Putamen (tissue), 1 donor: ENCODE results near the gene RAPGEF6.

Source experiments
- DNase-seq: peaks from one replicate; pipeline ENCODE4 v3.0.0-alpha.2; 2016; ENCODE audit warnings: low spot score

Gene RAPGEF6

DNA sequence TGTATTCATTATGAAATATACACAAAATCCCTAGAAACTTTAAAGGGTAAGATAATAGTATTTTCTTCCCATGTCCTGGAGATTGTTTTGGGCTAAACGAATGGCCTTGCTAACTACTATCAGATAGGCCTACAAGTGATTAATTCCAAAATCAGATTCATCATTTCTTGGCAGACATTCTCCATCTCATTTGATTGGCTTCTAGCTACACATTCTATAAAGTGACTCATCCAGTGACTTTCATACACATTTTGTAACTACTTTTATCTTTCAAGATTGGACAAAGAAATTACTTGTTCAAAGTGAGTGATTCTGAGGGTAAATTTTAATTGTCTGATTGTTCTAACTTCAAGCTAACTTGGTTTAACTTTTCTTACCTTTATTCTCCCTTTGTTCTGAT, 93.3 kb downstream of the RAPGEF6 start:
- DNase-seq, result no peak

DNA sequence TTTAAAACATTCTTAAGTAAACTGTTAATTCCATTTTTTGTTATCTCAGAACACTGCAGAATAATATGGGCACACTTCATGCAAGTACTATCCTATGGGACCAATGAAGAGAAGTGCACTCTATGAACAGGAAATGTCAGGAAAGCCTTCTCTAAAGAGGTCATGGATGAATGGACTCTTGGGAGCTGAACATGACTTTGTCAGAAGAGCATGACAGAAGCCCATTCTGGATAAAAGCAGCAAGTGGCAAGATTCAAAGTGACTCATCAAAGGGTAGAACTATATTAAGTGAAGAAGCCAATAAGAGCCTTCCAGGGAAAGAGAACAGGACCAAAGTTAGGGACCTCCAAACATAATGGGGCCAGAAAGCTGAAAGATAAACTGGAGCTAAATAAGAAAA, 94.0 kb downstream of the RAPGEF6 start:
- no peak for DNase-seq

DNA sequence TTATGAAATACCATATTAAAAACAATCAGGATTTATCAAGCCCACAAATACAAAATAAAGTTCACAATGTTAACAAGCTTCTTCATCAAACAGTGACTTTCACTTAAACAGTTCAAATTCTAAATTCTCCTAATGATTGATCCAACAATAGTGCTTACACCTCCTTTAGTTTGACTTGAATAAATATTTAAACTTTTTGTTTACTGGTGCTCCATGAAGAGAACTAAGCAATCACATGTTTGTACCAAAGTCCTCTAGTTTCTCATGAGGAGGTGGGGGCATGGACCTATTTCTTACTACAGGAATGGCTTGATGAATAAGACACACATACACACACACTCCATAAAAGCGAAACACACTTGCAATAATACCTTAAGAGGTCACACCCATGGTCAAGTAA, 95.8 kb downstream of the RAPGEF6 start:
- no peak for DNase-seq

DNA sequence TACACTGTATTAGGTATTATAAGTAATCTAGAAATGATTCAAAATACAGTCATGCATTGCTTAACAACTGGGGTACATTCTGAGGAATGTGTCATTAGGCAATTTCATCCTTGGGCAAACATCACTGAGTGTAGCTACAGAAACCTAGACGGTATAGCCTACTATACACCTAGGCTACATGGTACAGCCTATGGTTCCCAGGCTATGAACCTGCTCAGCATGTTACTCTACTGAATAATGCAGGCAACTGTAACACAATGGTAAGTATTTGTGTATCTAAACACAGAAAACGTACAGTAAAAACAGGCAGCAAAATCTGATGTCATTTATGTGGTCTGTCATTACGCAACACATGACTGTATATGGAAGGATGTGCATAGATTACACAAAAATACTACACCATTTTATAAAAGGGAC, 96.8 kb downstream of the RAPGEF6 start:
- no peak for DNase-seq

DNA sequence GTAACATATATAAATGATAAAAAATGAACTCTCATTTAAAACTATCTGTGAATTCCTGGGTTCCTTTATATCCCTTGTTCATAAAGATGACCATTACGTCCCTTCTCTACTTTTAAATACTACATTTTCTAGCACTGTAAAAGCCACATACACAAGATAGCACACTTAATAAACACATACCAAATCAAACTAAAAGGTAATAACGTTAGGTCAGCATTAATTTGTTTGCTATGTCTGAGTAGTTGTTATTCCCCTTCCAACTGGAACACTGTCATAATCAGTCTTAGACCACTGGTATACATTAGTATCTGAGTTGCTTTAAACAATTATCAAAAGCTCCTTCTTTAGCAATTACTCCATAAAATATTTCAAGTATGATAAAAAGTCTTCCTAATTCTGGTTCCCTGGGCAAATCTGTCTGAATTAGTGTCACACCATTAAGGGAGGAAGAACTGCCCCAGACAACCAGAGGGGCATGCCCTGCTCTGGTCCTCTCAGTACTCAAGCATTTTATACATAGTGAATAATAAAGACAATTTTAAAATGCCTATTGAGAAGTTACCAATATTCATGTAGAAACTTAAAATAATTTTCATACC, 98.1 kb downstream of the RAPGEF6 start:
- no peak for DNase-seq

DNA sequence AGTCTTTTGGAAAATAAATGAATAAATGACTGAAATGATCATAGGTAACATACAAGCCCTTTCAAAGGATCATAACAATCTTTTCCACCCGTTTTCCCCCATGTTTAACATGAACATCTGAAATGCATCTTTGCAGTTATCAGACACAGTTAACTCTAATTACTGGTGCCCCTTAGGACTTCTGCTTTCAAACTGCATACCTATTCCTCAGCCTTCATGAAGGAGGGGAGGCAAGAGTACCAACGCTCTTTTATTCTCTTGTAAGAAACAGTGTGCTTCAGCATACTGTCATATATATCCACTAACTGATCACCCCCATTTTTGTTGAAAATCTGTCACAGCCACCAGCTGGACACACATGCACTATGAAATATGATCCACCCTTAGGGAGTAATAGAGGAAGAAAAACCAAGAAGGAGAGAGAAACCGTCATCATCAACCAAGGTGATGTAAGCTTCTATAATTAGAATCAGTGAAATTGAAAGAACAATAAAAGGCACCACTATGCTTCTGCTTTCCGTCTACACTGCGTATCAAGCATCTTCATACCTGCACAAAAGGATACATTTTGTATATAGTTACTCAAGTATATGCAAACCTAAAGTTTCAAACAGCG, 98.7 kb downstream of the RAPGEF6 start:
- DNase-seq, result no peak

DNA sequence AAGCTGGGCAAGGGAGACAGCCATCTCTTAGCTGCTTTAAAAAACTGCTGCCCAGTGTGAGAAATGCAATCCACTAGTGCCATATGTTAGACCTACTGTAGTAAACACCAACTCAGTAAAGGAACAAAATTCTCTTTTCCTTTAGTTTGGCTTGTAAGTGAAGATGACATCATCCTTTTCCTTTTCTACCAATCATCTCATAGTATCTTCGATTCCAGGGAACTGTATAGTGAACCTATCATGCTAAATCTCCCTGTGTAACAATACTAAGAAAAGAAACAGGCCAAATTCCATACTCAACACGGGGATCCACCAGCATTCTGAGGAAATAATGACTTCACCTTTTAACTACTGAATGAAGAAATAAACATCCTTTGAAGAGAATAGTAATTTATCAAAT, 100.1 kb downstream of the RAPGEF6 start:
- DNase-seq, result no peak

DNA sequence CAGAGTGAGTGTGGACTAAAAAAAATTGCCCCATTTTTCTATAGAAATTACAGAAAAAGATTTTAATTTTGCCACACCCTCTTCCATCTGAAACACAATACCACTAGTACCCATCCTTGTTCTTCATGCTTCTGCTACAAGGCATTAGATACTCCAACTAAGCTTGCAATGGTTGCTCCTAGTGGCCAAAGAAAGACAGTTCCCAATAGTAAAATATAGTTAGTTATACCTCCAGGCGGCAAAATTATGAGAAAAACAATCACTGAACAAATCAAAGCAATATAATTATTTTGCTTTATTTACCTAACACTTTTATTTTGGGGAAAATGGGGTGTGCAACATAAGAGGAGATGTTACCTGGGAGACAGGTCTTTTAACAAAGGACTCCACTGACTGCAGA, 101.2 kb downstream of the RAPGEF6 start:
- no peak for DNase-seq

DNA sequence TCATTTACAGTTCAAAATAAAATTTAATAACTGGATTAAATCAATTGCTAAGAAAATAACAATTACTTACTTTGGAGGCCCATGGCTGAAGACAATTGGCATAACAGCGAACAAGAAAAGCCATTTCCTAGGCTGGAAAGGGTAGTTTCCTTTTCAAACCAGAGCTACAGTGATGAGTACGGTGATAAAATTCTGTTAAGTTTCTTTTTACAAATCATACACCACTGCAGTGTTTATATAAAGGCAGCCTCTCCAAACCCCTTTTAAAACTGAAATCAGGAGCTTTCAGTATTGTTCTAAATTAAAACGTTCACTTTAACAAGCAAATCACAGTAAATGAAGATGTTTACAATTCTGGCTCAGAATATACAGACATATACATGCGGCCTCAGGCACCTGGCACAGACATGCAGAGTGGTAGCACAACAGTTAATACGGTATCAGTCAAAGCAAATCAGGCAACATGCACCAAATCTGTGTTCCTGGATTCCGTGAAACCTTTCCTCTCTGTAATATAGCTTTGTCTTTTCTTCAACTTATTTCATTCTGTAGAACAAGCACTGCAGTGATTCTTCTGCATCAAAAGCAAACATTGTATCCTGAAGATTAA, 102.9 kb downstream of the RAPGEF6 start:
- no peak for DNase-seq

DNA sequence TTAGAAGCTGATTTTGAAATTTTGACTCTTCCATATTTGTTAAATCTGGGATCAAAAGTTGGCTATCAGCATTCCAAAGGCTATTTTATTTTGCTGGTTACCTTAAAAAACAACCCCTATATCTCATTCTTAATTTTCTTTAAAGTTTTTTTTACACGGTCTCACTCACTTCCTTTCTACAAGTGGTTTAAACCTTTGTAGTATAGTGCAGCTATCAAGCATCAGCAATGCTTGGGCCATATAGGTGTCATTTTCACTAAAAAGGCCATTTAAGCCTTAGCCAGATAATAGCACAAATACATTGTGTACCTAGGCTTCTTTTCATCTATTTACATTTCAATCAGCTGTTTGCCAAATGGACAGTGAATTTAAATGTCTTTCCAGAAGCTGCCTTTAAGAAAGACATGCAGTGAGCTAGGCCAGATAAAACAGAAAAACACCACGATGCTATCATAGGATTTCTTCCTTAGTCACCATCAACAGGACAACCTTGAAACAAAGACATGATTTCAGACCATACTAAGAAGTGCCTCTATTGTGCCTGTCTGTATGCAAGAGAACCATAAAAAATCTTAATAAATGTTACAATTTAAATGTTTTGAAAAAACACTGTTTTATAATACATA, 104.2 kb downstream of the RAPGEF6 start:
- DNase-seq, result no peak

DNA sequence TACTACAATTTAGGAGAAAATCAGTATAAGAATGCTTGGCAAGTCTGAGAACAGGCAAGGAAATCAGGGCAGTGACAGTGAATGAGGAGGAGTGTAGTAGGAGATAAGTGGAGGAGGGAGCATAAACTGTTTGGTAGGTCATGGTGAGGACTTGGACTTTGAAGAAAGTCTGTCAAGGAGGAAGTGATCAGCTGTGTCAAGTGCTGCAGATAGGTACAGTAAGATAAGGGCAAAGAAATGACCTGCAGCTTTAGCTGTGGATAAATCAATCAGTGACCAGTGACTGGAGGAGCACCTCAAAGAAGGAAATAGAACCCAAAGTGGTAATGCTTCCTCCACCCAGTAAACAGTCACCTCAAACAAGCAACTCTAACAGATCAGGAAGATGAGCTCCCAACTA, 106.3 kb downstream of the RAPGEF6 start:
- no peak for DNase-seq

DNA sequence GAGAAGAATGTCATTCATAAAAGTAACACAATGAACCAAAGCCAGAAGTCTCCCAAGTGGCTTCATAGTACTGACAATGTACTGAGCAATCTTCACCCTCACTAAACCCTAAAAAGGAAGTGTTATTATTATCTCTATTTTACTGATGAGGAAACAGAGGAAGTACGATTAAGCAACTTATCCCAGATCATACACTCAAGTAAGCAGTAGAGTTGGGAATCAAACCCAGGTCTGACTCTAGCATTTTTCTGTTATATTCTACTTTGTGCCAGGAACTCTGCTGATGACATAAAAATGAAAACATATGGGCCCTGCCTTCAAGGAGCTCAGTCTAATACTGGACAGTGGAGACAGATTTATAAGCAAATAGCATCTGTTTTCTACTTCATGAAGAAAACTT, 109.2 kb downstream of the RAPGEF6 start:
- DNase-seq, result no peak

DNA sequence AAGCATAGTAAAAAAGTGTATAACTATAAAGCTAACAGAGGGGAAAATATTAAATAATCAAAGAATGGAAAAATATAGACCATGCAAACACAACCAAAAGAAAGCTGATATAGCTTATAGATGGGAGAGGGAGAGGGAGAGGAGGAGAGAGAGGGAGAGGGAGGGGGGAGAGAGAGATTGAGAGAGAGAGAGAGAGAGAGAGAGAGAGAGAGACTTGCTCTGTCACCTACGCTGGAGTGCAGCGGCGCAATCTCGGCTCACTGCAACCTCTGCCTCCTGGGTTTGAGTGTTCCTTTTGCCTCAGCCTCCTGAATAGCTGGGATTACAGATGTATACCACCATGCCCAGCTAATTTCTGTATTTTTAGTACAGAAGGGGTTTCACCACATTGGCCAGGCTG, 110.6 kb downstream of the RAPGEF6 start:
- no peak for DNase-seq

DNA sequence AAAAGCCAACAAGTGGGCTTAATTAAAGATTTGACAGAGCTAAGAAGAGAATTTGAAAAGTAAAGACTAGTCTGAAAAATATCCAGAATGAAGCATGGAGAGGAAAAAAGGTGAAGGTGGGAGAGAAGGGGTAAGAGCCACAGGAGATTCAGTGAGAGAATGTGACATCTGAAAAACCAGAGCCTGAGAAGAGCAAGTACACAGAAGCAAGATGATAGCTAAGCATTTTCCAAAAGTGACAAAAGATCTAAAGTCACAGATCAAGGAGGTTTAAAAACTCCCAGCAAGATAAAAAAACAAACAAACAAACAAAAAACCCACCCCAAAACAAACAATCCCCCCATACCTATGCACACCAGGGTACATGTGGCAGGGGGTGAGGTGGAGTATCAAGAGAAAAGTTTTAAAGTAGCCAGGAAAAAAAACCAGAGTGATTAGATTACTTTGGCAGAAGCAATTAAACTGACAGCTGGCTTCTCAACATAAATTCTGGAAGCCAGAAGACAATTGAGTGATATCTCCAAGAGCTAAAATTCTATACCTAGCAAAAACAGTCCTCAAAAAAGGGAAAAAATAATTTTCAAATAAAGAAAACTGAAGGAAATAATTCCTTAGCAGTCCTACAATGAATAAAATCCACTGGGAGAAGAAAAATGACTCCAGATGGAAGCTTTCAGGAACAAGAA, 111.4 kb downstream of the RAPGEF6 start:
- DNase-seq, result no peak

DNA sequence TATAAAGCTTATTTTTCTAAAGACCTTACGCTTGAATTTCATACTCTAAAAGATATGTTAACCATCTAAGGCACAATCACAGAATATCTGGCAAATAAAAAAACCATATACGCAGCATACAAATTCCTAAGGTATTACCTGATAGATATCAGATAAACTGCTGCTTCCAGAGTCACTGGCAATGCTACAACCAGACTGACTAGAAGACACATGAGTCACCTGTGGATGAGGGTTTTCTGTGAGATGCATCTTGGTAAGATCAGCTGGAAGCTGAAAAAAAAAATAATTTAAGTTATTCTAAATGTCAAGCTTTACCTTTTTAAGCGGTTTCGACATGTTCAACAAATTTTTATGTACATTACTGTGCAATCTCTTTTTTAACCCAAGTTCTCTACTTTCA, 113.8 kb downstream of the RAPGEF6 start:
- no peak for DNase-seq

DNA sequence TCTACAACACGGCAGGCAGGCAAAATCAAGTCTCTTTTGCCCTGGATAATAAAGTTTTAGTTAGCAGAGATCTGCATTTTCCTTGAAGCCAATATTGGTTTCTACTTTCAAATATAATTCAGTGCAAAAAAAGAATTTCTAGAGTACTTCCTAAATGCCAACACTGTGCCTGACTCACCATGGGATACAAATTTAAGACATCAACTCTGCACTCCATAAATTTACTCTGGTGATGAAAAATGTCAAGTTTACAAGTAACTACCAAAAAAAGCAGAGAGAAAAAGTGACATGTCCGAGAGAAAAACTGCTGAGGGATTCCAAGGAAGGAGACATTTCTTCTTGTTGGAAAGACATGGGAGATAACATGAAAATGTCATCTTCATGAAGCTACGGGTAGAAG, 119.7 kb downstream of the RAPGEF6 start:
- no peak for DNase-seq

DNA sequence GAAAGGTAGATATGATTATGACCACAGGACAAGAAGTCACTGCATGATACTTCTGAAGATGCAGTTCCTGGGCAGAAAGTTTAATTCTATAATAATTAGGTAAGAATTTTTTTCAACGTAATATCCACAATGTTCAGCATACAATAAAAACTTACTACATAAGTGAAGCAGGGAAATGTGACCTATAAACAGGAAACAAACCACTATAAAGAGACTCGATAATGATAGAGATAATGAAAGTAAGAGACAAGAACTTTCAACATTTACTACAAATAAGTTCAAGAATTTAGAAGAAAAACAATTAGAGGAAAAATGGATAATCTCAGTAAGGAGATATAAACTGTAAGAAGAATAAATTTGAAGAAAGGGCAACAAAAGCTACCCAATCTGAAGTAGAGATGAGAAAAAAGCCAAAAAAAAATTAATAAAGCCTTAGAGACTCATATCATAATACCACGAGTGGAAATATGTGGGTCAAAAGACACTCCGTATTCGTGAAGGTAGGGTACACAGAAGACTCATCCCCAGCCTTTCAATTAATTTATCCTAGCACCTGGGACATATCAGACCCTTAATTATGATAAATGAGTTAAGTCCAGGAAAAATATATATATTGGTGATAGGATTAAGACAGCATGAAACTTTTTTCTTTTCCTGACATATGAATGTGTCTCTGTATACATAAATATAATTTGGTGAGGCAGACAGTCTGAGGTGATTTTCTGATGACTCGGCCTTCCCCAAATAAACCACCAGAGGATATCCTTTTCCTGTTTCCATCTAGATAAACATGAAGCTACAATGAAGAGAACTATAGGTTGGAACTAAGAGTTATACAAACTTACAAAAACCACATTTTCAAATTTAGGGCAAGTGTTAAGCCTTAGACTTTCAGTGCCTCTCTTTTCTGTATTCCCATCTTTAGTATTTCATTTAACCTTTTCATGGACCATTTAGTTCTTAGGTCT, 120.4 kb downstream of the RAPGEF6 start:
- no peak for DNase-seq

DNA sequence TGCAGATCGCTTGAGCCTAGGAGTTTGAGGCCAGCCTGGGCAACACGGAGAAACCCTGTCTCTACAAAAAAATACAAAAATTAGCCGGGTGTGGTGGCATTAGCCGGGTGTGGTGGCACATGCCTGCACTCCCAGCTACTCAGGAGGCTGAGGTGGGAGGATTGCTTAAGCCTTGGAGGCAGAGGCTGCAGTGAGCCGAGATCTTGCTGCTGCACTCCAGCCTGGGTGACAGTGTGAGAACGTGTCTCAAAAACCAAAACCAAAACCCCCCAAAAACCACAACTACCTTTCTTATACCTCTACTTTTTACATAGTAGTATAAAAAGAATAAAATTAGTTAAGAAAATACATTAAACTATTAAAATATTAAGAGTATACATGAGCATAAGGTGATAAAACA, 121.2 kb downstream of the RAPGEF6 start:
- no peak for DNase-seq

DNA sequence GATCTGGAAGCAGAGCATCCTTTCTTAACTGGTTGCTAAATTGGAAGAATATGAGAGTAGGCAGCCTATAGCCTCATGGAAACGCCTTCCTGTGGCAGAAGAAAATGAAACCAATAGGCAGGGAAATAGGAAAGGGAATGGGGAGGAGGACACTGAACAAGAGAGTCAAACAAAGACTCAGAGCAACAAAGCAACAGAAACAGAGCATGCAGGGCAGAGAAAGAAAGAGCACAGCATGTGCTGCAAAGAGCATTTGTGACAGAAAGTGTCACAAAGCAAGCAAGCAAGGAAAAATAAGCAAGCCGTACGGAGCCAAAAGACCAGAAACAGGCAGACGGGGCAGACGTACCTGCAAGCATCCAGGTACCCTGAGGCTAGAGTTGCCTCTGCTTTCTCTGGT, 123.1 kb downstream of the RAPGEF6 start:
- no peak for DNase-seq

DNA sequence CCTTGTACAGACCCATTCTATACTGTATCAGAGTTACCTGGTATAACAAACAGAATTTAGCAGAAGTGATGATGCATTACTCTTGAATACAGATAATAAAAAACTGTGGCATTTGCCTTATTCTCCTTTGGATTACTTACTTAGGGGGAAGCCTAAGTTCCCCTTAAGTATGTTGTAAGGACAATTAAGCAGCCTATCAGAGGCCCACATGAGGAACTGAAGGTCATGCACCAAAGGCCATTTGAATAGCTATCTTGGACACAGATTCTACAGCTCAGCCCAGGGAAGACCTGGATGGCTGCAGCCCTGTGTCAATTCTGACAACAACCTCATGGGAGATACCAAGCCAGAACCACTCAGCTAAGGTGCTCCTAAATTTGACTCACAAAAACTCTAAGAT, 125.2 kb downstream of the RAPGEF6 start:
- no peak for DNase-seq

DNA sequence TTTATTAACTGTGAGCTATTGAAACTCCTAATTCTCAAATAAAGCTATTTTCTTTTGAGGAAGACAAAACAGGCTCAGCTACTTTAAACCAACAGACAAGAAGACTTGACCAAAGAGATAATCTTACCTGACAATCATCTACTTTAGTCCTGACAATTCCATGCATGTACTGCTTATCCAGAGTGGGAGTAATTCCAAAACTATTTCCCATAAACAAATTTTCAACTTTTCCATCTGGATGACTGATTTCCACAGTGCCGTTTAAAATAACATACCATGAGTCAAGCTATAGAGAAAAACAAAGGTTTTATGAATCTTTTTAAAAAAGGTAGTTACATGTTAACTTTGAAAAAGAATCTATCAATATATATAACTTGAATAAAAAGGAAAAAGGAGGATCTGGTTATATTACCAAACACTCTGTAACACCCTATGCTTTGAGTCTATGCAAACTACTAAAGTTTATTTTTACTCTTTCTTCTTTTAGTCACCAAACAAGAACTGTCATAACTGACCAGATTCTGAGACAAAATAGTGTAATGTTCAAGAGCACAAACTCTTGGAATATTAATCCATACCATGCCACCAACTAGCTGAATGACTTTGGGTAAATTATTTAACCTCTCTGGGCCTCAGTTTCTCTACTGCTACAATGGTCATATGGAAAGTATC, 129.7 kb downstream of the RAPGEF6 start:
- no peak for DNase-seq
